HUES48 (cell line): ENCODE results near the gene ASCL5.
A peak's percentile ranks its signal among the peaks of the same experiment; 100 is the strongest.

Experiments
- H3K27ac ChIP-seq: one replicate; pipeline ENCODE4 v1.7.0; 2013; ENCODE audit warnings: low read depth, low read length, inconsistent platforms
- H3K27me3 ChIP-seq: 2 replicates; pipeline ENCODE4 v1.6.1; 2013; ENCODE audit warnings: mild to moderate bottlenecking, low read length; ENCODE audit not compliant: control insufficient read depth, insufficient read depth
- H3K36me3 ChIP-seq: 2 replicates; pipeline ENCODE4 v1.6.1; 2013; ENCODE audit warnings: low read length; ENCODE audit not compliant: control insufficient read depth, insufficient read depth
- H3K4me1 ChIP-seq: 2 replicates; pipeline ENCODE4 v1.6.1; 2013; ENCODE audit warnings: mild to moderate bottlenecking, low read length; ENCODE audit not compliant: control insufficient read depth, insufficient read depth
- H3K4me3 ChIP-seq: 2 replicates; pipeline ENCODE4 v1.5.1; 2013; ENCODE audit warnings: mild to moderate bottlenecking, low read depth, low read length
- H3K9ac ChIP-seq: 2 replicates; pipeline ENCODE4 v1.6.1; 2013; ENCODE audit warnings: mild to moderate bottlenecking, low read depth, low read length, moderate library complexity
- H3K9me3 ChIP-seq: 2 replicates; pipeline ENCODE4 v1.6.1; 2013; ENCODE audit warnings: low read length; ENCODE audit not compliant: control insufficient read depth, insufficient read depth

The ASCL5 gene

DNA sequence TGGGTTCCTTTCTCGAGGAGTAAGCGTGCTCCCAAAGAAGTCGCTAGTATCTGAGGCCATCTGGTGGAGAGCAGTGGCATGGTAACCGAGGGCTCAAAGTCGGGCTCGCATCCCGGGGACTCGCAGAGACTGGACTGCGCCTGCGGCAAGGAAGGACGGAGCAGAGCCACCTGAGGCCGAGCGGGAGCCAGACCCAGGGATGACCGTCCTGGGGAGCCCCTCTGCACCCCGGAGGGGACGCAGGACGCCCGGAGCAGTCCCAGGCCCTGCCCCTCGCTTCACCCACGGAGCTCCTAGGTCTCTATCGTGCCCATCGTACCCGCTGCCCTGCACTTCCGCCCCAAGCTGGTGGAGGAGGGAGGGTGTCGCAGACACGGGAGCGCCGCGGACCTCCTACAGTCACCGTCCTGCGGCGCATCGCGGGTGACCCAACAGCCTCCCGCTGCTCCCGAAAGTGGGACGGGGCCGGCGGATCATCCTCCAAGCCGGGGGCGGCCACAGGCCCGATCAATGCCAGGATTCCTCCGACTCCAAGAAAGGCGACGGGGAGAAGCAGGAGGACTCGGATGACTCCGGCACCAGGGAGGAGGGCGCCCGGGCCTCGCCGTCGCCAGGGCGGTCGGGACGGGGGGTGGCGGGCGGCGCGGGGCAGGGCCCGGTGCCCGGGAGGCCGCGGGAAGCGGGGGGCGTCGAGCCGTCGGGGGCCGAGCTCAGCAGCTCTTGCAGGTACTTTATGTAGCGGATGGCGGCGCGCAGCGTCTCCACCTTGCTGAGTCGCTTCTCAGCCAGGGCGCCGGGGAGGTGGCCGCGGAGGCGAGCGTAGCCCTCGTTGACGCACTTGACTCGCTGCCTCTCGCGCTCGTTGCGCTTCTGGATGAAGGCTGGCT lies 12.5 kb downstream of the ASCL5 start:
- Histone ChIP-seq H3K27ac (no peak overlapping the region), H3K9me3 (no peaks in the 10 kb centered on the region), H3K4me1 (peaks cover 7% of the 10 kb centered on the region), H3K9ac (no peak overlapping the region), H3K4me3 (peak overlapping the region; percentile 56), H3K27me3 (peaks cover 51% of the 10 kb centered on the region), H3K36me3 (no peaks in the 10 kb centered on the region)

DNA sequence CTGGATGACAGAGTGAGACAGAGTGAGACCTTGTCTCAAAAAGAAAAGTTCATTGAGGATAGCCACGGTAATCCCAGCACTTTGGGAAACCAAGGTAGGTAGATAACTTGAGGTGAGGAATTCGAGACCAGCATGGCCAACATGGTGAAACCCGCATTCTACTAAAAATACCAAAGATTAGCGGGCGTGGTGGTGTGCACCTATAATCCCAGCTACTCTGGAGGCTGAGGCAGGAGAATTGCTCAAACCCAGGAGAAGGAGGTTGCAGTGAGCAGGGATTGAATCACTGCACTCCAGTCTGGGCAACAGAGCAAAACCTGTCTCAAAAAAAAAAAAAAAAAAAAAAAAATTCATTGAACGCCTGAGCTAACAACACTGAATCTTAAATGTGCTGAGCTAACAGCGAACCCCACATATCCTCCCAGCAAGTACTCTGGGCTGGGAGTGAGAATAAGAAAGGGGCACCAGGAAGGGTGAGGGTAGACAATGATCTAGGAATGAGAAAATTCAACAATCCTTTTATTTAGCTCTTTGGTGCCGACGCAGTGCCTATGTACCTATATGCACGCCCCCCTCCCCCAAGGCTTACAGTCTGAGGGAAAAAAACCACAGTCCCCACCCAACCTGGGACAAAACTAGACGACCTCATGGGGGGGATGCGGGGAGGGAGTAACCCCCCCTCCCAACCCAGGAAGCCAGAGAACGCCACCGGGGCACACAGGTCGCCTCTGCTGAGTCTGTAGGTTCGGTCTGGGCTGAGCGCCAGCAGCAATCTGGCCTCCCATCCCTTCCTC lies 13.3 kb downstream of the ASCL5 start:
- Histone ChIP-seq H3K4me3 (peak overlapping the region; percentile 56), H3K9ac (no peak overlapping the region), H3K27ac (no peak overlapping the region), H3K4me1 (peaks cover 3% of the 10 kb centered on the region; the same call in 1 of the 2 replicates), H3K36me3 (no peaks in the 10 kb centered on the region), H3K27me3 (peaks cover 49% of the 10 kb centered on the region), H3K9me3 (no peaks in the 10 kb centered on the region)

DNA sequence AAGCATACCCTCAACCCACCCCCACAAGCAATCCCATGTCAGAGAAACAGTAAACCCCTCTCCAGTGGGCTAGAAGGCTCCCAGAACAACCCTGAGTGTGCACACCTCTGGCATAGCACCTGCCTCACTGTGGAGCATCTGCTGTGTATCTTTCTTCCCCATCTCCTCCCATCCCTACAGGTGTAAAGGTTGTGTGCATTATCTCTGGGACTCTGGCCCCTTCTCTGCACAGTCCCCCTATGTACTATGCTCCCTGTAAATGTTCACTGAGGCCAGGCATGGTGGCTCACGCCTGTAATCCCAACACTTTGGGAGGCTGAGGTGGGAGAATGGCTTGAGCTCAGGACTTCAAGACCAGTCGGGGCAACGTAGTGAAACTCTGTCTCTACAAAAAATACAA lies 14.1 kb downstream of the ASCL5 start:
- Histone ChIP-seq H3K4me3 (no peak overlapping the region), H3K27ac (no peak overlapping the region), H3K4me1 (peaks cover 6% of the 10 kb centered on the region; the same call in 1 of the 2 replicates), H3K27me3 (peaks cover 43% of the 10 kb centered on the region), H3K36me3 (no peaks in the 10 kb centered on the region), H3K9me3 (no peaks in the 10 kb centered on the region), H3K9ac (no peak overlapping the region)

DNA sequence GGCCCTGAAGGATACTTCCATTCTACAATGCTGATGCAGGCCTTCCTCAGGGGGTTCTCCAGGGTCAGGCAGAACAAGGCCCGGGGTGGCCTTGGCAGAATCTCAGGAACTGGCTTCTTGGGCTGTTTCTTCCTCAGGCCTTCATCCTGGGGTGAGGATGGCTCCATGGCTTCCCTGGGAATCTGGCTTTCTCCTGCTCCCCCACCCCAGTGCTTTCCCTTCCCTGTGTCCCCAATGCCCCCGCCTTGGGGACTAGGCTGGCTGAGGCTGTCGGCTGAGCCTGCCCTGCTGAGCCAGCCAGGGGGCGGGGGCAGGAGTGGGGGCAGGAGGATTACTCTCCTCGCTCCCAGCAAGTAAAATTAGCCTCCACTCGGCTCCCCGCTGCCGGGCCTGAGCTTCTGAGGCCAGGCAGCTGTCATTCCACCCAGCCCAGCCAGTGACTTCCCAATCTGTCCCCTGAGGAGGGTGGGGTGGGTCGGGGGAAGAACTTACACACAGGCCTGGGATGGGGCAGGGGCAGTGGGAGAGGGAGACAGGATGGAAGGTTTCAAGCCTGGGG lies 14.7 kb downstream of the ASCL5 start, which contains the start of gene CACNA1S:
Gene CACNA1S (minus strand): TSS at position 254 of the 559 bp plus-strand sequence. CDS start 87 bp downstream, at position 167.
- Histone ChIP-seq H3K27me3 (peaks cover 37% of the 10 kb centered on the region), H3K27ac (no peak within 1 kb of the TSS), H3K9ac (no peak within 1 kb of the TSS), H3K4me3 (no peak within 1 kb of the TSS), H3K36me3 (no peaks in the 10 kb centered on the region), H3K4me1 (peaks cover 6% of the 10 kb centered on the region; the same call in 1 of the 2 replicates), H3K9me3 (no peaks in the 10 kb centered on the region)

DNA sequence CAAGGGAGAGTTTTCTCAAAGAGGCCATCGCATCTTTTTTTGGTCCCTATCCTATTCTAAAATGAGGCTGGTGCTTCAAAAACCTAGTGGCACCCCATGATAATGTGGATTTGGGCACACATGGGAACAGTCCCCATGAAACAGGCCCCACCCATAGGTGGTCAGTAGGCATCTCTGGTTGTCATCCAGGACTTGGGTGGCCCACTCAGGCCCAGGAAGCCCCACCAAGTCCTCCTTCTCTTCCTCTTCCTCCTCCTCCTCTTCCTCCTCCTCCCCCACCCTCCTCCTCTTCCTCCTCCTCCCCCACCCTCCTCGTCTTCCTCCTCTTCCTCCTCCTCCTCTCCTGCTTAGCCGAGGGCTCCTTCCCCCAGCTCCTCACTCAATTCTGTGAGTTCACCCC lies 15.3 kb downstream of the ASCL5 start:
- Histone ChIP-seq H3K4me3 (no peak overlapping the region), H3K9ac (no peak overlapping the region), H3K36me3 (no peaks in the 10 kb centered on the region), H3K9me3 (no peaks in the 10 kb centered on the region), H3K4me1 (peaks cover 6% of the 10 kb centered on the region; the same call in 1 of the 2 replicates), H3K27ac (no peak overlapping the region), H3K27me3 (peaks cover 31% of the 10 kb centered on the region)

DNA sequence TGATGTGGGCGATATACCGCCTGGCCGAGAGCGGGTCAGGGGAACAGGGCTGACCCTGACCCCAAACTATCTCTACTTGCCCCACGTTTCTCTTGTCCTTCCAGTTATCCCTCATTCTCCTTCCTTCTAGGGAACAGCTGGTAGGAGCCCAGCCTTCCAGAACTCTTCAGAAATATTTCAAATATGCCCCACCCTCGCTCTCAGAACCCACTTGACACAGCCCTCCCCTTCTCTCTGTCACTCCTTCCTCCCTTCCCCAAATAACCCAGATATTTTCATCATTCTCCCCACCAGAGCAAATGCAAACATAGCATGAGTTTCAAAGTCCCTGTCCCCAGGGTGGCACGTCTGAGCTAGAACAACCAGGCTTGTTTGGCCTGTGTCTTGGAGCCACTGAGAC lies 15.8 kb downstream of the ASCL5 start:
- no peaks in the 10 kb centered on the region for H3K36me3 ChIP-seq
- no peak overlapping the region for H3K27ac ChIP-seq
- H3K27me3 ChIP-seq = peaks cover 26% of the 10 kb centered on the region
- H3K9me3 ChIP-seq = no peaks in the 10 kb centered on the region
- H3K4me3 ChIP-seq = no peak overlapping the region
- no peak overlapping the region for H3K9ac ChIP-seq
- H3K4me1 ChIP-seq = peaks cover 6% of the 10 kb centered on the region; the same call in 1 of the 2 replicates

DNA sequence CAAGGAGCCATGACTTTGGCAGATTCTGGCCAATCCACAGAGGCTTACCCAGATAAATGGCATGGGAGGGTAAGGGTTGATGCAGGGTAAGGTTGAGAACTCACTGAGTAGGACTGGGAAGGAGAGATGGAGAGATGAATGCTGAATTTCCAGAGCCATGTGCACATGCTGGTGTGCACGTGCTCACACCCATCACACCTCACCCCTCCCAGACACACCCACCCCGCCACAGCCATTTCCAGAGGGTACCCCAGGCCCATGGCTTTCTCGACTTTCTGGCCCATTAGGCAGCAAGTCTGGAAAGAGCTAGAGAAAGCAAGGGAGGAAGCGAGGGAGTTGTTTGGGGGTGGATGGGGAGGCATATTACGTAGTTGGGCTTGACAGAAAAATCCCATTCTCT lies 16.4 kb downstream of the ASCL5 start:
- peaks cover 21% of the 10 kb centered on the region for H3K27me3 ChIP-seq
- no peaks in the 10 kb centered on the region for H3K9me3 ChIP-seq
- H3K9ac ChIP-seq = no peak overlapping the region
- H3K4me1 ChIP-seq = peaks cover 6% of the 10 kb centered on the region; the same call in 1 of the 2 replicates
- H3K4me3 ChIP-seq = no peak overlapping the region
- H3K27ac ChIP-seq = no peak overlapping the region
- no peaks in the 10 kb centered on the region for H3K36me3 ChIP-seq

DNA sequence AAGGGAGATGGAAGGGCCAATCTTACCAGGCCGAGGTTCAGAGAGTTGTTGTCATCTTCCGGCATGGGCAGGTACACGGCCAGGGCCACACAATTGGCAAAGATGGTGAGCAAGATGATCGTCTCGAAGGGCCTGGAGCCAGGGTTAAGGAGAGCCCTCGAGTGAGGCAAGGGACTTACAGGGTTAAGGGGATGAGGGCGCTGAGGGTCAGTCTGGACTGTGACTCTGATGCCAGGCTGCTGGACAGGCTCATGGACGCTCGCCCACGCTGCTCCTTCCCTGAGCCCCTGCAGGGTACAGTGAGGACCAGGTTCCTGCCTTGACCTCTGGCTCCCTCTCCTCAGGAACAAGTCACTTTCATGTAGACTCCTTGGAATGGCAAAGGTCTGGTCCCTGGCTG lies 16.8 kb downstream of the ASCL5 start:
- H3K9ac ChIP-seq = no peak overlapping the region
- no peak overlapping the region for H3K4me3 ChIP-seq
- H3K4me1 ChIP-seq = peaks cover 6% of the 10 kb centered on the region; the same call in 1 of the 2 replicates
- no peaks in the 10 kb centered on the region for H3K36me3 ChIP-seq
- H3K9me3 ChIP-seq = no peaks in the 10 kb centered on the region
- H3K27me3 ChIP-seq = peaks cover 16% of the 10 kb centered on the region
- H3K27ac ChIP-seq = no peak overlapping the region

DNA sequence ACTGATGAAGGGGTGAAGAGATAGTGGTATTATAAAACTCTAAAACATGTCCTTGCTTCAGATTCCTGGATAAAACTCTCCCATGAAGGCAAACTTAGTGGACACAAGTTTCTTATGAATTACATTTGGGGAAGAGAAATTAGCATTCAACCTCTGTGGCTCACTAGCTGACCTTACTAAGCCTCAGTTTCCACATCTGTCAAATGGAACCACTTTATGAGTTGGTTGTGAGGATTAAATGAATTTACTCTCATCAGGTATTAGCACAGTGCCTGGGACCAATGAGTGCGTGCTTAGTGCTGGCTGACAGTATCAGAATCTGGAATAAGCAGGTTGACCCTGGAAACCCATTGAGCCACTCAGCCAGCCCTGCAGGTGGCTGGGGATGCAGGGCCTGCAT lies 17.3 kb downstream of the ASCL5 start:
- Histone ChIP-seq H3K9me3 (no peaks in the 10 kb centered on the region), H3K27me3 (peaks cover 12% of the 10 kb centered on the region)

DNA sequence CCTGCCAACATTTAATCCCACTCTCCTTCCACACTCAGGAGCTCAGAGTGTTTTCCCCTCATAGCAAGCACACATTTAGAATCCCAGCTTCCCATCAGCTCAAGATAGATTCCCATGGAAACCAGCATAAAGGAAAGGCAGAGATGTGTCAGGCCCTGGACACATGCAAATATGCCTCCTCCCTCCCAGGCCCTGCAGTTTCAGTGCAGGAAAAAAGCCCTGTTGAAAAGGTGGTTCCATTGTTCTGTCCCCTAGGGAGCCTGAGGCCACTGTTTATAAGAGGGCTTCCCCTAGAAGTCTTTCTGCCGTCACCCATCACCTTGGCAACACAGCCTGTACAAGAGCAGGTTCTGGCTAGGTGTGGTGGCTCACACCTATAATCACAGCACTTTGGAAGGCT lies 18.4 kb downstream of the ASCL5 start:
- Histone ChIP-seq H3K4me3 (no peak overlapping the region), H3K27me3 (peaks cover 9% of the 10 kb centered on the region), H3K9ac (no peak overlapping the region), H3K4me1 (peaks cover 10% of the 10 kb centered on the region; the same call in 1 of the 2 replicates), H3K36me3 (no peaks in the 10 kb centered on the region), H3K27ac (no peak overlapping the region), H3K9me3 (no peaks in the 10 kb centered on the region)

More for the DNA sequence above, 17.3 kb downstream of the ASCL5 start:
- peaks cover 6% of the 10 kb centered on the region; the same call in 1 of the 2 replicates for H3K4me1 ChIP-seq
- H3K4me3 ChIP-seq = no peak overlapping the region
- H3K36me3 ChIP-seq = no peaks in the 10 kb centered on the region
- H3K27ac ChIP-seq = no peak overlapping the region
- no peak overlapping the region for H3K9ac ChIP-seq
